GM12878 (cell line): ENCODE measurements around the gene MIGA2. TPM values are rescaled to one million over a fixed set of nuclear protein-coding genes. Genes with fewer than 3 reads are reported as not detected.
"Not testable (repeated sequence)": the region's sequence is repeated elsewhere in the genome, so short reads cannot be mapped to it uniquely, and the experiment has no call there.

Source experiments
- ATAC-seq: fragments of 200-7000 bp; cut with Tn5 transposase; 3 replicates; pipeline ENCODE4 v1.9.1; 2020; ENCODE audit warnings: mild to moderate bottlenecking, moderate library complexity
- BruUV-seq: library from RNA; stranded (reverse); fragments of 400-500 nt; replicated peaks from 2 replicates; lab custom pipeline; 2021; lab: Mats Ljungman, UMichigan
- CTCF ChIA-PET: fragments of 300-600 bp; sonication (Branson Sonifier 250); formaldehyde crosslinking; extraction: SDS; loops from one replicate; lab custom pipeline; 2021; ENCODE audit warnings: inconsistent platforms; lab: Yijun Ruan, JAX
- POLR2A ChIA-PET: fragments of 350-600 bp; formaldehyde crosslinking; extraction: SDS; loops from one replicate; lab custom pipeline; 2021; ENCODE audit warnings: inconsistent platforms; lab: Charles Lee
- RAD21 ChIA-PET: fragments of 300-600 bp; sonication (Branson Sonifier 250); formaldehyde crosslinking; loops from one replicate; lab custom pipeline; 2023; ENCODE audit warnings: antibody characterized with exemption; ENCODE audit not compliant: unreplicated experiment; lab: Charles Lee
- SMC1A ChIA-PET: fragments of 300-600 bp; sonication (Branson Sonifier 250); formaldehyde crosslinking; loops from one replicate; lab custom pipeline; 2023; ENCODE audit not compliant: unreplicated experiment, uncharacterized antibody; lab: Charles Lee
- DNase-seq: peaks from one replicate; pipeline ENCODE4 v3.0.0-alpha.2; 2011; ENCODE audit warnings: low read depth, low spot score
- FAIRE-seq: peaks from 3 replicates; lab custom pipeline; 2011; peaks lifted over from hg19 to GRCh38; lab: Jason Lieb, UNC
- H2AFZ ChIP-seq: 2 replicates; pipeline ENCODE4 v1.6.0; 2011; ENCODE audit warnings: low read depth, low read length, control low read depth; ENCODE audit not compliant: control insufficient read depth
- H3K27ac ChIP-seq: 2 replicates; pipeline ENCODE4 v1.5.1; 2011; ENCODE audit warnings: control low read depth; ENCODE audit not compliant: control insufficient read depth, insufficient read depth
- H3K27me3 ChIP-seq, 2 experiments: replicated peaks in 1 of 2; 2 replicates each; pipeline versions ENCODE4 v1.6.0 to v1.6.1; 2011; ENCODE audit warnings: low read length in 1 of 2; ENCODE audit not compliant: control insufficient read depth in 2 of 2, insufficient read depth in 2 of 2
- H3K36me3 ChIP-seq, 2 experiments: 2 replicates each; pipeline ENCODE4 v1.5.1; 2011; ENCODE audit warnings: low read length in 1 of 2; ENCODE audit not compliant: control insufficient read depth in 2 of 2, insufficient read depth in 2 of 2
- H3K4me1 ChIP-seq: 2 replicates; pipeline ENCODE4 v1.6.1; 2011; ENCODE audit warnings: mild to moderate bottlenecking, low read length, moderate library complexity, mixed read lengths; ENCODE audit not compliant: control insufficient read depth, insufficient read depth
- H3K4me2 ChIP-seq: 2 replicates; pipeline ENCODE4 v1.6.0; 2011; ENCODE audit warnings: control low read depth; ENCODE audit not compliant: control insufficient read depth, insufficient read depth
- H3K4me3 ChIP-seq: fragments of 200-600 bp; sonication (generic); 2 replicates; pipeline ENCODE4 v1.5.1; 2016
- H3K79me2 ChIP-seq: 2 replicates; pipeline ENCODE4 v1.6.0; 2011; ENCODE audit warnings: low read length; ENCODE audit not compliant: control insufficient read depth, insufficient read depth
- H3K9ac ChIP-seq: 2 replicates; pipeline ENCODE4 v1.8.0; 2011; ENCODE audit warnings: low read length, control low read depth, mixed read lengths; ENCODE audit not compliant: control insufficient read depth, insufficient read depth
- H3K9me3 ChIP-seq: replicated peaks from 3 replicates; pipeline ENCODE4 v1.5.1; 2011; ENCODE audit warnings: mild to moderate bottlenecking, low read length; ENCODE audit not compliant: control insufficient read depth, insufficient read depth
- H4K20me1 ChIP-seq: 2 replicates; pipeline ENCODE4 v1.6.0; 2011; ENCODE audit not compliant: control insufficient read depth, insufficient read depth
- MAX ChIP-seq: IDR thresholded peaks from 2 replicates; pipeline ENCODE4 v1.6.1; 2012; ENCODE audit warnings: low read depth, low read length, improper control_type of control experiment
- NRF1 ChIP-seq: conservative IDR thresholded peaks from 2 replicates; pipeline ENCODE4 v1.6.1; 2011; ENCODE audit warnings: mild to moderate bottlenecking, low read depth, low read length, improper control_type of control experiment
- PAX5 ChIP-seq: IDR thresholded peaks from 2 replicates; pipeline ENCODE4 v1.6.1; 2011; ENCODE audit warnings: low read depth, low read length, borderline replicate concordance
- STAT1 ChIP-seq: fragments of 450-650 bp; conservative IDR thresholded peaks from 2 replicates; pipeline ENCODE4 v1.6.1; 2014; ENCODE audit warnings: antibody characterized with exemption, mild to moderate bottlenecking
- WRNIP1 ChIP-seq: IDR thresholded peaks from 2 replicates; pipeline ENCODE4 v1.6.1; 2011; ENCODE audit warnings: low read depth, low read length, improper control_type of control experiment, borderline replicate concordance
- WGBS: methylation state at CpG from one replicate; pipeline ENCODE4 v1.1.6; 2016; ENCODE audit warnings: low lambda C conversion rate; ENCODE audit not compliant: insufficient replicate concordance, insufficient coverage; ENCODE audit errors: missing lambda C conversion rate; 5-methylcytosine and 5-hydroxymethylcytosine counted together
- in situ Hi-C: fragments of 300-500 bp; cut with MboI; formaldehyde crosslinking; loops from 9 replicates; pipeline ENCODE4 v1.14.3; 2018; ENCODE audit warnings: mixed read lengths
- intact Hi-C: fragments of 100-400 bp; cut with micrococcal nuclease; formaldehyde crosslinking; loops from one replicate; pipeline ENCODE4 v1.14.2; 2022; ENCODE audit not compliant: unreplicated experiment
- polyA plus RNA-seq, 11 experiments: library from polyadenylated mRNA; depleted of rRNA in 4 of 11; unstranded in 6 of 11; stranded (reverse) in 5 of 11; fragments of >200 nt; fragmentation: Nextera tagmentation in 4 of 11; fragmentation: Illumina TruSeq in 1 of 11; extraction: Ambion mirVana in 4 of 11; extraction: Trizol in 1 of 11; gene quantifications; 1 replicate in 1 of 11; 2 replicates in 10 of 11; pipeline versions ENCODE4 v1.2.1 to v1.2.3, GENCODE V29; 2011 to 2016; ENCODE audit warnings: inconsistent platforms in 2 of 11, missing spikeins in 2 of 11, low read depth in 1 of 11
- total RNA-seq, 4 experiments: library from RNA; depleted of rRNA in 3 of 4; stranded (reverse); fragments of >200 nt in 3 of 4; fragmentation: Illumina TruSeq in 1 of 4; extraction: Trizol in 1 of 4; gene quantifications; 2 replicates each; pipeline versions ENCODE4 v1.2.1 to v1.2.3, GENCODE V29; 2013 to 2021
- TF ChIP-seq, protein P1 (sequence below): fragments of 450-650 bp; IDR thresholded peaks from 2 replicates; pipeline ENCODE4 v1.6.1; 2017; ENCODE audit warnings: mild to moderate bottlenecking, low read depth, inconsistent platforms; ENCODE audit not compliant: poor library complexity, severe bottlenecking
- TF ChIP-seq, protein P2 (sequence below): IDR thresholded peaks from 2 replicates; pipeline ENCODE4 v1.6.1; 2011; ENCODE audit warnings: low read depth, mild to moderate bottlenecking, low read length, moderate library complexity, borderline replicate concordance; ENCODE audit errors: extremely low read depth
- TF ChIP-seq, protein P3 (sequence below): fragments of 450-650 bp; formaldehyde crosslinking; IDR thresholded peaks from 2 replicates; pipeline ENCODE4 v1.4.0; 2020; ENCODE audit warnings: mild to moderate bottlenecking, moderate library complexity

MIGA2 gene
- total and polyA plus RNA-seq, 10 of the 15 experiments (the other 5 are each of a cell fraction or from before 2014, with no cell fraction given): 0.14 to 31.0 (median 12.7) TPM

GRCh38 chr9:129004173-129004572 is 32.3 kb upstream of the MIGA2 start:
- in situ Hi-C loops, ATAC-seq, H3K4me2 ChIP-seq, H3K27ac ChIP-seq, H3K27me3 ChIP-seq, RAD21 ChIA-PET, H3K9me3 ChIP-seq, H3K4me3 ChIP-seq, DNase-seq, H4K20me1 ChIP-seq, H3K79me2 ChIP-seq, H2AFZ ChIP-seq, H3K9ac ChIP-seq, H3K4me1 ChIP-seq, BruUV-seq, FAIRE-seq, intact Hi-C loops: not testable (repeated sequence)
- SMC1A ChIA-PET: interaction anchor here (0.6 kb wide), 1 partner anchor 460 kb away, joined by 3 read pairs; no protein-coding TSS in a partner anchor
- POLR2A ChIA-PET: interaction anchor here (0.6 to 0.7 kb wide), 3 partner anchors 35 to 1685 kb away, joined by 3 to 4 read pairs (median 3); no protein-coding TSS in a partner anchor
- CTCF ChIA-PET: interaction anchor here (0.6 kb wide), 1 partner anchor 54 kb away, joined by 3 read pairs; no protein-coding TSS in a partner anchor
- WGBS: 91% methylated on average over 6 of the region's 6 CpGs
- peaks cover 37 to 54% of the 10 kb centered on the region in 2 experiments for H3K36me3 ChIP-seq

DNA sequence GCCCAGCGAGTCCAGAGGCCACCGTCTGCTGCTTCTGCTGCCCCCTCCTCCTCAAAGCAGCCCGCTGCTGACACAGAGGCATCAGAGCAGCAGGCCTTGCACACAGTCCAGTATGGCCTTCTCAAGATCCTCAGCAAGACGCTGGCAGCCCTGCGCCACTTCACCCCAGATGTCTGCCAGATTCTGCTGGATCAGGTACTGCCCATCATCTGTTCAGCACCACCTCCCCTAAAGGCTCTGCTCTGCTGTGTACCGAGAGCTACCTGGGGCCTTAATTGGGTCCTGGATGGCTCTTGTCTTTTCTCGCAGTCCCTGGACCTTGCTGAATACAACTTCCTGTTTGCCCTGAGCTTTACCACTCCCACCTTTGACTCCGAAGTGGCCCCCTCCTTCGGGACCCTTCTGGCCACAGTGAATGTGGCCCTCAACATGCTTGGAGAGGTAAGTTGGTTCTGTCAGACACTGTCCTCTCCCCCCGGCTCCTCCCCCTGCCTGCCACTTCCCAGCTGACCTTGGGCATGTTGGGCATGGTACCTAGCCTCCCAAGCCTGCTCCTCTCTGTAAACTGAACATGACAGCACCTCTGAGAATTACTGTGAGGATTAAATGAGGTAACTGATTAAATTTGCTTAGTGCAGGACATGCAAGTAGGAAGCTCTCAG is 31.0 kb upstream of the MIGA2 start:
- CTCF ChIA-PET: interaction anchor here (0.7 to 2.0 kb wide), 6 partner anchors 9 to 159 kb away, joined by 3 to 8 read pairs (median 4); no protein-coding TSS in a partner anchor
- in situ Hi-C loops (no loop called here), intact Hi-C loops (no loop called here)
- no peaks in the 10 kb centered on the region for H4K20me1 ChIP-seq
- no peak overlapping the region for H3K9ac ChIP-seq
- RAD21 ChIA-PET: interaction anchor here (1.2 kb wide), 1 partner anchor 23 kb away, joined by 6 read pairs; the partner anchor contains the start of gene SH3GLB2
- H3K4me2 ChIP-seq: no peak overlapping the region
- no peaks in the 10 kb centered on the region for H3K27me3 ChIP-seq
- no peak overlapping the region for H3K27ac ChIP-seq
- no peak overlapping the region for H3K4me3 ChIP-seq
- FAIRE-seq (no peak), ATAC-seq (no peak), DNase-seq (no peak)
- no peaks in the 10 kb centered on the region for H3K79me2 ChIP-seq
- H3K4me1 ChIP-seq: no peaks in the 10 kb centered on the region
- H2AFZ ChIP-seq: no peak overlapping the region
- SMC1A ChIA-PET: interaction anchor here (0.6 kb wide), 1 partner anchor 31 kb away, joined by 3 read pairs; the partner anchor contains the start of gene MIGA2
- H3K36me3 ChIP-seq: peaks cover 25 to 48% of the 10 kb centered on the region in 2 experiments
- H3K9me3 ChIP-seq: no peaks in the 10 kb centered on the region
- POLR2A ChIA-PET: no interaction called here
- BruUV-seq: no TSS peak
- WGBS: 89% methylated on average over 10 of the region's 10 CpGs
- TF ChIP-seq, protein P1, sequence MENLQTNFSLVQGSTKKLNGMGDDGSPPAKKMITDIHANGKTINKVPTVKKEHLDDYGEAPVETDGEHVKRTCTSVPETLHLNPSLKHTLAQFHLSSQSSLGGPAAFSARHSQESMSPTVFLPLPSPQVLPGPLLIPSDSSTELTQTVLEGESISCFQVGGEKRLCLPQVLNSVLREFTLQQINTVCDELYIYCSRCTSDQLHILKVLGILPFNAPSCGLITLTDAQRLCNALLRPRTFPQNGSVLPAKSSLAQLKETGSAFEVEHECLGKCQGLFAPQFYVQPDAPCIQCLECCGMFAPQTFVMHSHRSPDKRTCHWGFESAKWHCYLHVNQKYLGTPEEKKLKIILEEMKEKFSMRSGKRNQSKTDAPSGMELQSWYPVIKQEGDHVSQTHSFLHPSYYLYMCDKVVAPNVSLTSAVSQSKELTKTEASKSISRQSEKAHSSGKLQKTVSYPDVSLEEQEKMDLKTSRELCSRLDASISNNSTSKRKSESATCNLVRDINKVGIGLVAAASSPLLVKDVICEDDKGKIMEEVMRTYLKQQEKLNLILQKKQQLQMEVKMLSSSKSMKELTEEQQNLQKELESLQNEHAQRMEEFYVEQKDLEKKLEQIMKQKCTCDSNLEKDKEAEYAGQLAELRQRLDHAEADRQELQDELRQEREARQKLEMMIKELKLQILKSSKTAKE: no peak
- TF ChIP-seq, protein P2, sequence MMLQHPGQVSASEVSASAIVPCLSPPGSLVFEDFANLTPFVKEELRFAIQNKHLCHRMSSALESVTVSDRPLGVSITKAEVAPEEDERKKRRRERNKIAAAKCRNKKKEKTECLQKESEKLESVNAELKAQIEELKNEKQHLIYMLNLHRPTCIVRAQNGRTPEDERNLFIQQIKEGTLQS: no peak
- TF ChIP-seq, protein P3, sequence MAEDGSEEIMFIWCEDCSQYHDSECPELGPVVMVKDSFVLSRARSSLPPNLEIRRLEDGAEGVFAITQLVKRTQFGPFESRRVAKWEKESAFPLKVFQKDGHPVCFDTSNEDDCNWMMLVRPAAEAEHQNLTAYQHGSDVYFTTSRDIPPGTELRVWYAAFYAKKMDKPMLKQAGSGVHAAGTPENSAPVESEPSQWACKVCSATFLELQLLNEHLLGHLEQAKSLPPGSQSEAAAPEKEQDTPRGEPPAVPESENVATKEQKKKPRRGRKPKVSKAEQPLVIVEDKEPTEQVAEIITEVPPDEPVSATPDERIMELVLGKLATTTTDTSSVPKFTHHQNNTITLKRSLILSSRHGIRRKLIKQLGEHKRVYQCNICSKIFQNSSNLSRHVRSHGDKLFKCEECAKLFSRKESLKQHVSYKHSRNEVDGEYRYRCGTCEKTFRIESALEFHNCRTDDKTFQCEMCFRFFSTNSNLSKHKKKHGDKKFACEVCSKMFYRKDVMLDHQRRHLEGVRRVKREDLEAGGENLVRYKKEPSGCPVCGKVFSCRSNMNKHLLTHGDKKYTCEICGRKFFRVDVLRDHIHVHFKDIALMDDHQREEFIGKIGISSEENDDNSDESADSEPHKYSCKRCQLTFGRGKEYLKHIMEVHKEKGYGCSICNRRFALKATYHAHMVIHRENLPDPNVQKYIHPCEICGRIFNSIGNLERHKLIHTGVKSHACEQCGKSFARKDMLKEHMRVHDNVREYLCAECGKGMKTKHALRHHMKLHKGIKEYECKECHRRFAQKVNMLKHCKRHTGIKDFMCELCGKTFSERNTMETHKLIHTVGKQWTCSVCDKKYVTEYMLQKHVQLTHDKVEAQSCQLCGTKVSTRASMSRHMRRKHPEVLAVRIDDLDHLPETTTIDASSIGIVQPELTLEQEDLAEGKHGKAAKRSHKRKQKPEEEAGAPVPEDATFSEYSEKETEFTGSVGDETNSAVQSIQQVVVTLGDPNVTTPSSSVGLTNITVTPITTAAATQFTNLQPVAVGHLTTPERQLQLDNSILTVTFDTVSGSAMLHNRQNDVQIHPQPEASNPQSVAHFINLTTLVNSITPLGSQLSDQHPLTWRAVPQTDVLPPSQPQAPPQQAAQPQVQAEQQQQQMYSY (CRISPR knock-in tag): no peak
- no peak for TF ChIP-seq STAT1
- TF ChIP-seq WRNIP1: no peak
- TF ChIP-seq PAX5: no peak
- no peak for TF ChIP-seq NRF1
- no peak for TF ChIP-seq MAX
